NOMO-1 treated with DMSO at 0.1 percent for 48 hours (cell line): ENCODE results near the gene GOLGA8S.
"Not testable (repeated sequence)": the region's sequence is repeated elsewhere in the genome, so short reads cannot be mapped to it uniquely, and the experiment has no call there.

ENCODE experiments used
- DNase-seq: peaks from one replicate; lab custom pipeline; 2025; ENCODE audit not compliant: unreplicated experiment; lab: John Stamatoyannopoulos, UW

GOLGA8S gene, protein sequence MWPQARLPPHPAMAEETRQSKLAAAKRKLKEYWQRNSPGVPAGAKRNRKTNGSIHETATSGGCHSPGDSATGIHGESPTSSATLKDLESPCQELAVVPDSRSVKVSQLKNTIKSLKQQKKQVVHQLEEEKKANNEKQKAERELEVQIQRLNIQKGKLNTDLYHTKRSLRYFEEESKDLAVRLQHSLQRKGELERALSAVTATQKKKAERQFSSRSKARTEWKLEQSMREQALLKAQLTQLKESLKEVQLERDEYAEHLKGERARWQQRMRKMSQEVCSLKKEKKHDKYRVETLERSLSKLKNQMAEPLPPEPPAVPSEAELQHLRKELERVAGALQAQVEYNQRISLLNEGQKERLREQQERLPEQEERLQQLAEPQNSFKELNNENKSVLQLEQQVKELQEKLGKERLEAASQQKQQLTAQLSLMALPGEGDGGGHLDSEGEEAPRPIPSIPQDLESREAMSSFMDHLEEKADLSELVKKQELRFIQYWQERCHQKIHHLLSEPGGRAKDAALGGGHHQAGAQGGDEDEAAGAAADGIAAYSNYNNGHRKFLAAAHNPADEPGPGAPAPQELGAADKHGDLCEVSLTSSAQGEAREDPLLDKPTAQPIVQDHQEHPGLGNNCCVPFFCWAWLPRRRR

DNA sequence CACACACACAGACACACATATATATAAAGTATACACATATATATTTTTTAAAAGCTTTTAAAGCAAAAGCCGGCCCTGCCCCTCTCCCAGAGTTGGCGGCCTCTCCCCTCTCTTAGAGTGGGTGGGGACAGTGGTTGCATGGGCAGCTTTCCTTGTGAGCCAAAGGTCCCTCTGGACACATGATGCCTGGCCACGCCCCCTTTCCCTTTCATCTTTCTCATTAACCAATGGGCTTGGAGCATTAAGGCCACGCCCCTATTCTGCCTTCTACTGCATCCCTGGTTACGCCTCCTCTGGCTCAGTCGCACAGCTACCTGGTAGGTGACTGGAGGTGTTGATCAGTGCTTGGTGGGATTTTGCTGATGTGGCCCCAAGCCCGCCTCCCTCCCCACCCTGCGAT is at the start of gene GOLGA8S:
Gene GOLGA8S (plus strand): TSS at position 301 of the 400 bp plus-strand sequence. CDS start 62 bp downstream, at position 363.
- DNase-seq, result not testable (repeated sequence)

- DNase-seq, result not testable (repeated sequence)
Observed at GRCh38 chr15:23304805-23305204, 49.7 kb upstream of the GOLGA8S start.

DNA sequence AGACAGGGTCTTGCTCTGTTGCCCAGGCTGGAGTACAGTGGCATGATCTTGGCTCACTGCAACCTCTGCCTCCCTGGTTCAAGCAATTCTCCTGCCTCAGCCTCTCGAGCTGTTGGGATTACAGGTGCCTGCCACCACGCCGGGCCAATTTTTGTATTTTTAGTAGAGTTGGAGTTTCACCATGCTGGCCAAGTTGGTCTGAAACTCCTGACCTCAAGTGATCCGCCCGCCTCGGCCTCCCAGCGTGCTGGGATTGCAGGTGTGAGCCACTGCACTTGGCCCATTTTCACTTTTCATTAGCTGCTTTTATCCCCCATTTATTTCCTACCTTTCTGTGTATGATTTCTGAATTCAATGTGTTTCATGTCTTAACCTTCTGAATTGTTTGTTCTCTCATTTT is 48.6 kb upstream of the GOLGA8S start:
- not testable (repeated sequence) for DNase-seq

DNA sequence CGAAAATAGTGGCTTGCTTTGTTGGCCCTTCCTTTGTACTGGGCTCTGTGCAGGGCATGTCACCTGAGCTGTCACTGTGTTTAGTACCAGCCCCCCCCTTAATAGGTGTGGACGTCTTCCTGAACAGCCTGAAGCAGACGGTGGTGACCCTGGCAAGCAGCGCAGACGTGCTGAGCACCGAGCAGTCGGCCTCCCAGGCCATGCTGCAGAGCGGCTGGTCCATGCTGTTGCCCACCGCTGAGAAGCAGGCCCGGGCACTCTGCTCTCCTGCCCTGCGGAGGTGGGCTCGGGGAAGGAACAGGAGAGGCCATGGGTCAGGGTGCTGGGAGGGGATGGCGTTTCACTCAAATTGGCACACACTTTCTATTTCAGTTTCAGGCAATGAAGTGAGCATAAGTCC is 43.3 kb upstream of the GOLGA8S start:
- not testable (repeated sequence) for DNase-seq

- not testable (repeated sequence) for DNase-seq
Observed at GRCh38 chr15:23334096-23334495, 20.5 kb upstream of the GOLGA8S start, which contains the start of gene GOLGA6L26. GOLGA6L26 (minus strand) TSS chr15:23334196; CDS start chr15:23334135, 61 bp downstream.

DNA sequence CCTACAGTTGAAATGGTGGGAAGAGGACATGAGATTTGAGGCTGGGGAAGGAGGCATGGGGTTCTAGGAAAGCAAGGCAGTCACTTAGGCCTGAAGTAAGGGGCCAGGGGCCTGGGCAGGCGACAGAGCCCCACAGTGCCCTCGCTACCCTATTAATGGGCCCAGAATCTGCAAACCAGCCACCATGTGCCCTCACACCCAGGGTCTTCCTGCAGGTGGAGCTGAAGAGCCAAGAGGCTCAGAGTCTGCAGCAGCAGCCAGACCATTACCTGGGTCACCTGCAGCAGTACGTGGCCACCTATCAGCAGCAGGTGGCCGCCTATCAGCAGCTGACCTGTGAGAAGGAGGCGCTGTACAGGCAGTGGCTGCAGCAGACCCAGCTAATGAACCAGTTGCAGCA is 8.1 kb downstream of the GOLGA8S start:
- not testable (repeated sequence) for DNase-seq

GRCh38 chr15:23364261-23364660 is 9.7 kb downstream of the GOLGA8S start:
- not testable (repeated sequence) for DNase-seq

- DNase-seq, result no peak
Observed at GRCh38 chr15:23370578-23370977, 16.0 kb downstream of the GOLGA8S start.

DNA sequence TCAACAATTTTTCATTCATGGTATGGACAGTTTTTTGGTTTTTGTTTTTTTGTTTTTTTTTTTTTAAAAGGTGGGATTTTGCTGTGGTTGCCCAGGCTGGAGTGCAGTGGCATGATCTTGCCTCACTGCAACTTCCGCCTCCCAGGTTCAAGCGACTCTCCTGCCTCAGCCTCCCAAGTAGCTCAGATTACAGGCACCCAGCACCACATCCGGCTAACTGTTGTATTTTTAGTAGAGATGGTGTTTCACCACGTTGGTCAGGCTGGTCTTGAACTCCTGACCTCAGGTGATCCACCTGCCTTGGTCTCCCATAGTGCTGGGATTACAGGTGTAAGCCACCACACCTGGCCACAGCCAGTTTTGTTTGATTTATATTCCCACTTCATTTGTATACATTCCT is 16.6 kb downstream of the GOLGA8S start:
- not testable (repeated sequence) for DNase-seq

- DNase-seq, result not testable (repeated sequence)
Observed at GRCh38 chr15:23371868-23372267, 17.3 kb downstream of the GOLGA8S start.

DNA sequence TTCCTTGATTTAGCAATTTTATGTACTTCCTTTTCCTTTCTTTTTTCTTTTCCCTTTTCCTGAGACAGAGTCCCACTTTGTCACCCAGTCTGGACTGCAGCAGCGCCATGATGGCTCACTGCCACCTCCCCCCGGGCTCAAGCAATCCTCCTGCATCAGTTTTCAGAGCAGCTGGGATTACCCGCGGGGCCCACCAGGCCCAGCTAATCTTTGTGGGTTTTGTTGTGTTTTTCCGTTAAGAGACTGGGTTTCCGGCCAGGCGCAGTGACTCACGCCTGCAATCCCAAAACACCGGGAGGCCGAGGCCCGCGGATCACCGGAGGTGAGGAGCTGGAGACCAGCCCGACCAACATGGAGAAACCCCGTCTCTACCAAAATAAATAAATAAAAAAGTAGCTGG is 17.7 kb downstream of the GOLGA8S start:
- no peak for DNase-seq

DNA sequence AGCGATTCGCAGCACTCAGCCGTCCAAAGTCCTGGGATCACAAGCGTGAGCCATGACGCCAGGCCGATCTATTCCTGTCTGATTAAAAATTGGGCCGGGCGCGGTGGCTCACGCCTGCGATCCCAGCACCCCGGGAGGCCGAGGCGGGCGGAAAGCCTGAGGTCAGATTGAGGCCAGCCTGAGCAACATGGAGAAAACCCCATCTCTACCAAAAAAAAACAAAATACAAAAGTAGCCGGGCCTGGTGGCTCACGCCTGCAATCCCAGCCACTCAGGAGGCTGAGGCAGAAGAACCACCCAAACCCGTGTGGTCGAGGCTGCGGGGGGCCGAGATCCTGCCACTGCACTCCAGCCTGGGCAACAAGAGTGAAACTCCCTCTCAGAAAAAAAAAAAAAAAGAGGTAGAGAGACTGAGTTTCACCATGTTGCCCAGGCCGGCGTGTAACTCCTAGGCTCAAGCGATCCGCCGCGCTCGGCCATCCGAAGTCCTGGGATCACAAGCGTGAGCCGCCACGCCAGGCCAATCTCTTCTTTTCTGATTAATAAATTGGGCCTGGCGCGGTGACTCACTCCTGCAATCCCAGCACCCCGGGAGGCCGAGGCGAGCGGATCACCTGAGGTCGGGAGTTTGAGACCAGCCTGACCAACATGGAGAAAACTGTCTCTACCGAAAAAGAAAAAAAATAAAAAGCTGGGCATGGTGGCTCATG is 18.5 kb downstream of the GOLGA8S start:
- DNase-seq, result not testable (repeated sequence)

GRCh38 chr15:23374226-23374625 is 19.7 kb downstream of the GOLGA8S start:
- DNase-seq, result not testable (repeated sequence)

DNA sequence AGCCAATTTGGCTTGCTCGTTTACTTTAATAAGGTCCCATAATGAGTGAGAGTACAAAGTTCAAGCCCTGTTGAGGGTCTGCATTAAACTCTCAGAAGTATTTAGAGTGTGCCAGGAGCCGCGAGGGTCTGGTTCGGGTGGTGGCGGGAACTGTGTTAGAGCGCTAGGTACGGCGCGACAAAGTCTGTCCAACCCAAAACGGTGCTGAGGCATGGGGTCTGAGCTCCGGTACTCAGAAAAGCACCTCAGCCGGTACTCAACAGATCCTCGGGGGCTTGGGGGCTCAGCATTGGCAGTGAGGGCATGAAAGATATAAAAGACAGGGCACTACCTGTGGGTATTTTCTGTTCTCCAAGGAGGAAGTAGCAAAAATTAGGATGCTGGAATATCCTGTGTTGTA is 24.4 kb downstream of the GOLGA8S start:
- not testable (repeated sequence) for DNase-seq

DNA sequence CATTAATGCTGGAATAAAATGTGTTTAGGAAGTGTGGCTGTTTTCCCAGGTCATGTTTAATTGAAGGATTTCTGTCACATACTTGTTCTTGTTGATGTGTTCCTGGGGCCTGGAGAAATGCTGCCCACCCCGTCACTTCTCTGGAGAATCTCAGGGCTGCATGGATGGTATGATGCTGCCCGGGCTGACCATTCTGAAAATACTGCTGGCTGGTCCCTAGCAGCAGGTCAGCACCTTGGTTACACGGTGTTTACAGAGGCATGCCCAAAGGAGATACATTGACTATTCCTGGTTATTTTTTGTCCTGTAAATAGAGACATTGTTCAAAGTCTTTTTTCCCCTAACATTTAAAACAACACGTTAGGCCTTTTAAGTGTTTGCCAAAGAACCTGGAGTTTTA is 26.2 kb downstream of the GOLGA8S start:
- not testable (repeated sequence) for DNase-seq

GRCh38 chr15:23381192-23381591 is 26.6 kb downstream of the GOLGA8S start:
- DNase-seq, result not testable (repeated sequence)

DNA sequence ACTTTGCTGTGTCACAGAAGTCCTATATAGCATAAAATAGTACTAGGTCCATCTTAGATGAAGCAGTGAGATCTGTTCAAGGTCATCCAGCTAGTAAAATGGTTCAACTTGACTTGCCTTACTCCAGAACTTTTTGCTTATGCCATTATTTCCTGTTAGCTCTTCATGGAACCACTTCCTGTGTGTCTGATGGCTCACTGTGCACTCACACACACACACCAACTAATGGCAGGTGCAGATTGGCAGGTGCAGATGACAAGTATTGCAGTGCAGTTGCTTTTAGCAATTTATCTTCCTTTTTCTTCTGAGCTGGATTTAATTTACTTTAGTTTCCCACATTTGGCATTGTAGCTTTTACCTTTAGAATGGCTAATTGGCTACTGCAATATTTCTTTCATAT is 29.8 kb downstream of the GOLGA8S start:
- DNase-seq, result no peak

DNA sequence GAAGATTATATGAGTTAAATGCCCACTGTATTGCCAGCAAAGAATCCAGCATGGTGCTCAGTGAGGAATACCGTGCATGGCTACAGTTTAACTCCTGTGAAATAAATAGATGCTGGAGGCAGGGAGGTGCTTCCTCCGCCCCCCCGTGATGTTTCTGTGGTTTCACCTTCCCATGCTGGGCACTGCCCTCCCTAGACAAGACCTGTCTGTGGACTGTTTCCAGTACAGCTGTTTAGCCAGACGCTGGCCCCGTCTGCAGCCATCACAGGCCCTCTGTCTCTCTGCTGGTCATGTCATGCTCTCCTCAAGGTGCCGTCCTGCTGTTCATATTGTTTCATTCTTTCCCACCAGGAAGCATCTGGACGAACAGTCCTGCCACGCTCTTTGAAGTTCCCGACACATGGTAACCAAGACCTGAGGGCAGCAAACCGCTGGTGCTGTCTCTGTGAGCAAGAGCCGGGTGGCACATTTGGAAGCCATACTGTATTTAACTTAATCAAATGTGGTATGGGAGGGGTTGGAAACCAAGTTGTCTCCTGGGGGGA is 31.4 kb downstream of the GOLGA8S start:
- DNase-seq, result no peak

- DNase-seq, result peak; percentile 21
Observed at GRCh38 chr15:23387621-23388190, 33.2 kb downstream of the GOLGA8S start.

- DNase-seq, result no peak
Observed at GRCh38 chr15:23395030-23395692, 40.6 kb downstream of the GOLGA8S start.
